Measurements from ENCODE around the gene DCK.
A peak's percentile ranks its signal among the peaks of the same experiment; 100 is the strongest.
"Not testable (repeated sequence)": the region's sequence is repeated elsewhere in the genome, so short reads cannot be mapped to it uniquely, and the experiment has no call there.

DCK gene

GRCh38 chr4:71001363-71001762 lies 7.9 kb downstream of the DCK start:
- DNase-seq, result not testable (repeated sequence)

GRCh38 chr4:71004281-71004851 lies 10.9 kb downstream of the DCK start:
- DNase-seq, result no peak

GRCh38 chr4:71005025-71005424 lies 11.6 kb downstream of the DCK start:
- not testable (repeated sequence) for DNase-seq

GRCh38 chr4:71006203-71006907 lies 12.9 kb downstream of the DCK start:
- no peak for DNase-seq

GRCh38 chr4:71008196-71008595 lies 14.7 kb downstream of the DCK start:
- no peak for DNase-seq

- peak; percentile 65 for DNase-seq
Measured at GRCh38 chr4:71009086-71009485, 15.6 kb downstream of the DCK start.

GRCh38 chr4:71009890-71010588 lies 16.6 kb downstream of the DCK start:
- DNase-seq, result peak; percentile 57

GRCh38 chr4:71011451-71011850 lies 18.0 kb downstream of the DCK start:
- no peak for DNase-seq

GRCh38 chr4:71017391-71017790 lies 23.9 kb downstream of the DCK start:
- DNase-seq, result not testable (repeated sequence)

- no peak for DNase-seq
Measured at GRCh38 chr4:71020611-71021010, 27.2 kb downstream of the DCK start.

GRCh38 chr4:71025654-71026053 lies 32.2 kb downstream of the DCK start:
- no peak for DNase-seq

- peak; percentile 88 for DNase-seq
Measured at GRCh38 chr4:71026086-71026485, 32.6 kb downstream of the DCK start.

GRCh38 chr4:71027611-71028010 lies 34.2 kb downstream of the DCK start:
- DNase-seq, result no peak

- DNase-seq, result no peak
Measured at GRCh38 chr4:71029504-71029903, 36.1 kb downstream of the DCK start.

- DNase-seq, result peak; percentile 86
Measured at GRCh38 chr4:71032106-71032505, 38.7 kb downstream of the DCK start.

GRCh38 chr4:71045256-71045655 lies 51.8 kb downstream of the DCK start:
- DNase-seq, result no peak

GRCh38 chr4:71049395-71049794 lies 55.9 kb downstream of the DCK start:
- no peak for DNase-seq

GRCh38 chr4:71050809-71051208 lies 57.4 kb downstream of the DCK start:
- DNase-seq, result no peak

GRCh38 chr4:71052034-71052433 lies 58.6 kb downstream of the DCK start:
- no peak for DNase-seq

GRCh38 chr4:71052716-71053115 lies 59.3 kb downstream of the DCK start:
- DNase-seq, result no peak

GRCh38 chr4:71053613-71054012 lies 60.2 kb downstream of the DCK start:
- DNase-seq, result not testable (repeated sequence)

- DNase-seq, result not testable (repeated sequence)
Measured at GRCh38 chr4:71059573-71059972, 66.1 kb downstream of the DCK start.

GRCh38 chr4:71062436-71062835 lies 69.0 kb downstream of the DCK start:
- DNase-seq, result no peak

- no peak for DNase-seq
Measured at GRCh38 chr4:71063711-71064110, 70.3 kb downstream of the DCK start.

All from fibroblast of skin of scalp (primary cell).